NCI-H2081 (cell line): Measurements from ENCODE around the gene STK4.

Experiments
- DNase-seq, 2 experiments: peaks; one replicate each; lab custom pipeline; 2025; lab: John Stamatoyannopoulos, UW

STK4 gene

DNA sequence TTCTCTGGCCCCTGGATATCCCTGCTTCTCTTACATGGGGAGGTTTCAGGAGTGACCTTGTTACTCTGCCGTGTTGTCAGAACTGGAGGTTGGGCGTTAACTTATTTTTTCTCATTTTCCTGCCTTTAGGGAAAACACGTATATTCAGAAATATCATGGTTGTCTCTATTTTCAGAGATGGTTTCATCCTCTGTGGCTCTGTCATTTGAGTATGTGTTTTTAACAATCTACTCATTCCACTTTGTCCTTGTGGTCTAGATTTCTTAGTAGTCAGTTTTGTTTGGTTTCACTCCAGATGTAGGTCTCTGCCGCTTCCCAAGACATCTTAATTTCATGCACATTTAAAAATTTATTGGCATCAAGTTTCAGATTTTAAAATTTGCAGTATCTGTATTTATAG lies 88.7 kb downstream of the STK4 start:
- DNase-seq, result no peak

DNA sequence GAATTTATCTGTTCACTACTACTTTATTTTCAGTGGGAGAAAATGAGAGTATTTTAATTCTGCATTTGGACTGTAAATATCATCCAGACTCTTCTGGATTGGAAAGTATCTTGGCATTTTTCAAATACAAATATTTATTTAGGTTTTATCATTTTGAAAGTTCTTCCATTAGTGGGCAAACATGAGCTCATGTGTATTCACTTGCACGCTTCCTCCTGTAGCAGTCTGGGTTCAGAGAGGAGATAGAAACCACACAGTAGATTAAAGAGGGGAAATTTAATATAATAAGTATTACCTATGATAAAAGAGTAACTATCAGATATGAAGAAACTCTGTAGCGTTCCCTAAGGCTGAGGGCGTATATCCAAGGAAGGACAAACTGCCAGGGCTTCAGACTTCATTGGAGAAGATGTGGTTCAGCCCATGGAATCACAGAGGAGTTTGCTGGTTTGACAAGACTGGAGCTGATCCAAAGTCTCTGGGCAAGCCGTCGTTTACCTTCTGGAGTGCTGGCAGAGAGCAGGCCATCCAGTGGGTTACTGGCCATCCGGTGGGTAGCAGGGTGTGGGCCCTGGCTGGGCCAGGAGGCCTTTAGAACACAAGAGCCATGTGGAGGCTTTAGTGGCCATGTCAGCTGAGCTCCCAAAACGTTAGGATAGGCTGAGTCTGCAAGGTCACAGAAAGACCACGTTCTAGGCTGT lies 90.3 kb downstream of the STK4 start:
- no peak for DNase-seq

DNA sequence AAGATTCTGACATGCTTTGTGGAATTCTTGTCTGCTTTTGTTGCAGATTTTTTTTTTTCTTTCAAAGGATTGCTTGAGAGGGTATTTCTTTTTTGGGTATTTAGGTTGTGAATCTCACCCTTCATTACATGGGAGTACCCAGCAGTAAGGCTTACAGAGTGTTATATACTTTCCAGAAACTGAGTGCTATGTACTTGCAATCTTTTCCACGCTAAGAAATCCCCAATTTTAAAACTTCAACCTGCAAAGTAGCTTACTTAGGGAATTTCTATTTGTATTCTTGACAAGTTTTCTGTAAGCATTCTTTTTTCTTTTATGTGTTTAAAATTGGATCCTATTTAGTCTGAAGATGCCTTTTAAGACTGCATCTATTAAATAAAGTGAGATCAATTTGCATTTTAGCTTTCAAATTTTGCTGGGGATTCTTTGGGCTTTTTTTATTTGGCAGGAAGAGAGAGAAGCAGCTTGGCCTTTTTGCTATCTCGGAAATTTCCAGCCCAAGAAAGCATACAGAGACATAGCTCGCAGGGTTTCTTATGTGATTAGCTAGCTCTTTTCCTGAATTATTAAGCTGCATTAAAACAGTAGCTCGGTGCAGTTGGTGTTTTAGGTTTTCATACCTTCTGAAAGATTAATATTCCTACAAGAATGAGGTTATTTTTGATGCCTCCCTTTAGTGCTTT lies 92.0 kb downstream of the STK4 start:
- DNase-seq, result no peak

DNA sequence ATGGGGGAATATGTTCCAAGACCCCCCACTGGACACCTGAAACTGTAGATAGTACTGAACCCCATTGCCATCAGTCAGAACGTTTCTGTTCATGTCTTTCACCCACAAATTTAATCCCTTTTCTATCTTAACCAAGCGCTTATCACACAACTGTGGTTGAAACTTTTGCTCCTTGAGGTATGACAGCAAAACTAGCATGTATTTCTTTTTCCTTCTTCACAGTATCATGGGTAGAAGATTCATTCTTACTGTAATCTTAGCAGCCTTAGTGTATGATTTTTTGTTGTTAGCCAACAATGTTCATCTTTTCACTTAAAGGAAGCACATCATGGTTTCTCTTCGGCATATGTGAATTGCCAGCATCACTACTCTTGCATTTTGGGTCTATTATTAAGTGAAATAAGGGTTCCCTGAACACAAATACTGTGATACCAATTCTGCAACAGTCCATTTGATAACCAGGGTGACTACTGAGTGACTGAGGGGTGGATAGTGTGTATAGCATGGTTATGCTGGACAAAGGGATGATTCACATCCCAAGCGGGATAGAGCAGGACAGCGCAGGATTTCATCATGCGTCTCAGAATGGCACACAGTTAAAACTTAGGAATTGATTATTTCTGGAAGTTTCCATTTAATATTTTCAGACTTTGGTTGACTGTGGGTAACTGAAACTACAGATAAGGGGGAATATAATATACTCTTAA lies 92.9 kb downstream of the STK4 start:
- DNase-seq, result no peak

DNA sequence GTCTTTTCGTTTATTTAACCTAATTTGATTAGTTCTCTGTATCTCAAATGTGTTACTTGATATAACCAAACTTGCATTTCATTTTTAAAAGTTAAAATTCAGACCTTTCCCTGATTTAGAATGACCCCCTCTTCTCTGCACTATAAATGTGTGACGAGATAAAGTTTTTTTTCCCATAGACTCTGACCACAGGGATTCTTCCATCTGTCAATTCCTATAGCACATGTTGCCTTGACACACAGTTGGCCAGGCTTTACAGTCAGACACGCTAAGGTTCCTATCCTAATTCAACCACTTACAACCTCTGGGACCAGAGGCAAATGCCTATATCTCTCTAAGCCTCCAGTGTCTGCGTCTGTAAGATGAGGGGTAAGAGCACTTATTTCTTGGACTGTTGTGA lies 94.0 kb downstream of the STK4 start:
- no peak for DNase-seq

DNA sequence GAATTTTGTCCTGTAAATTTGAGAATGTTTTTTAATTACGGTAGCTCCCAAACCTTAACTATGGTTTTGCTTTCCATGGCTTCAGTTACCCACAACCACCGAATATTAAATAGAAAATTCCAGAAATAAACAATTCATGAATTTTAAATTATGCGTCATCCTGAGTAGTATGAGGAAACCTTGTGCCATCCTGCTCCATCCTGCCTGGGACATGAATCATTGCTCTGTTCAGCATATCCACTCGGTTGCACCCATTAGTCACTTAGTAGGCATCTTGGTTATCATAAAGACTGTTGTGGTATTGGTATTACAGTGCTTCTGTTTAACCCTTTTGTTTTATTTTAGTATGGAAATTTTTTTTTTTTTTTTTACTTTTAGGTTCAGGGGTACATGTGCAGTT lies 94.9 kb downstream of the STK4 start:
- no peak for DNase-seq

DNA sequence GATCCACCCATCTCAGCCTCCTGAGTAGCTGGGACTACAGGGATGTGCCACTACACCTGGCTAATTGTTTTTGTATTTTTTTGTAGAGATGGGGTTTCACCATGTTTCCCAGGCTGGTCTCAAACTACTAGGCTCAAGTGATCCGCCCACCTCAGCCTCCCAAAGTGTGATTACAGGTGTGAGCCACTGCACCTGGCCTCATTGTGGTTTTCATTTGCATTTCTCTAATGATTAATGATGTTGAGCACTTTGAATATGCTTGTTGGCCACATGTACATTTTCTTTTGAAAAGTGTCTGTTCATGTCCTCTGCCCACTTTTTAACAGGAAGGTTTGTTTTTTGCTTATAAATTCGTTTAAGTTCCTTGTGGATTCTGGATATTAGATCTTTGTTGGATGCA lies 96.8 kb downstream of the STK4 start:
- peak in 1 of 2 experiments; percentile 28 for DNase-seq

- no peak for DNase-seq
These were observed 98.5 kb downstream of the STK4 start for GRCh38 chr20:45064812-45065211.

- no peak for DNase-seq
These were observed 100.1 kb downstream of the STK4 start for GRCh38 chr20:45066372-45066771.

- DNase-seq, result no peak
These were observed 100.8 kb downstream of the STK4 start for GRCh38 chr20:45067087-45067486.

GRCh38 chr20:45067558-45067957 lies 101.2 kb downstream of the STK4 start:
- no peak for DNase-seq

DNA sequence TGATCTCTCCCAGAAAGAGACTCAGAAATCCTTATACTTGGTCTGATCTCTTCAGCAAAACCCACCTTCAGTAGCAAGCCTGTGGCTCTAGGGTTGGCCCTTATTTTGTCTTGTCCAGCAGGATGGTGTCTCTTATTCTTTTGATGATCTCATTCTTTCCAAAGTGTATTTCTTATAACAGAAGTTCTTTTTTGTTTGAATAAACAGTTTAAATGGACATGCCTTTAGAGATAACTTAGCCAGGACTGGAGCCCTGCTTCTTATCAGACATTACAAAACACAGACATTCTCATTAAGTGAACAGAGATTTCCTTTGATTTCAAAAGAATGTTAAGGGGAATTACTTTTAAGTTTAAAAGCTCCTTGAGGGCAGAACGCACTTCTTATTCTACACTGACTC lies 102.9 kb downstream of the STK4 start:
- no peak for DNase-seq

- no peak for DNase-seq
These were observed 104.8 kb downstream of the STK4 start for GRCh38 chr20:45070932-45071632.

- no peak for DNase-seq
These were observed 105.8 kb downstream of the STK4 start for GRCh38 chr20:45072066-45072465.

DNA sequence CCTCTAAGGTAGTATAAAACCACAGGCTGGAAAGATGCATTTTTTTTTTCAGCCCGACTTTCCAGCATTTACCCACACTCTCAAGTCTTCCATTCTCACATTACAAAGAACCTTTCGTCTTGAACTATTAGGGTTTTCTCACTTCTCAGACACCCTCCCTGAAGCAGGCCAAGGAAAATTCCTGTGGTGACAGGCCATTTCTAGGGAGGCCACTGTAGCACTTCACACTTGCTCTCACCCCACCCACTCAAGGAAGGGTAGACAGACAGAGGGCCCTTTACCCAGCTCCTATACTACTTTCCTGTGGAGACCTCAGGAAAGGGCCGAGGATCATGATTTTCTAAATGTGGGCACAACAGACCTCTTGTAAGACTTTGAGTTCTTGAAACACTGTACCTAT lies 106.9 kb downstream of the STK4 start:
- DNase-seq, result no peak

DNA sequence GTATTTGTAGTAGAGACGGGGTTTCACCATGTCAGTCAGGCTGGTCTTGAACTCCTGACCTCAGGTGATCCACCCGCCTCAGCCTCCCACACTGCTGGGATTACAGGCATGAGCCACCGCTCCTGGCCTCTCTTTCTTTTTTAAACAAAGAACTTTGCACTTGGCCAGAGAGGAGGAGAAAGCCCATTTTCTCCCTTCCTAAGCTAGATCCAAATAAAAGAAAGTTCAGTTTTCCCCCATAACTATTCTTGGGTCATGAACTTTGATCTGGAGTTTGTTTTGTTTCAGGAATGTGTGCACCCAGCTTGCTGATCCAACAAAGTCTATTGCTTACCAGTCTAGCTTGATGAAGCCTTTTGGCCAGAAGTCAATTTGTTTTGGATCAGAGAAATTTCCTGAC lies 111.2 kb downstream of the STK4 start:
- DNase-seq, result no peak

- DNase-seq, result no peak
These were observed 114.7 kb downstream of the STK4 start for GRCh38 chr20:45080867-45081624.

- no peak for DNase-seq
These were observed 116.2 kb downstream of the STK4 start for GRCh38 chr20:45082468-45082867.

- DNase-seq, result no peak
These were observed 116.8 kb downstream of the STK4 start for GRCh38 chr20:45083127-45083526.

DNA sequence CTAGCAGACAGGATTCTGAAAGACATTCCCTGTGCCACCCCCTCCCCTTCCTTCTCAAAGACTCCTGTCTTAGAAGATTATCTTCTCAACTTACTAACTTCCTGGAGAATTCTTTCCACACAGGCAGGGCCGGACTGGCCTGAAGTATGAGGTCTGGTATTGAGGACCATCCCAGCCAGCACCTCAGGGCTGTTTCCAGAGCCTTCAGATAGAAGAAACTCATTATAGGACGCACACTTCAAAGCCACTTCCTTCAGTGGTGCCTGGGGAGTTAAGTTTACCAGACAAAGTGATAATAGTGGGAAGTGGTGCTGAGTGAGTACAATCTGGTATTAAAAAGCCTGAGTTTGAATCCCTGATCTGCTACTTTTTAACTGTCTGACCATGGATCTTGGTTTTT lies 119.0 kb downstream of the STK4 start:
- DNase-seq, result no peak

DNA sequence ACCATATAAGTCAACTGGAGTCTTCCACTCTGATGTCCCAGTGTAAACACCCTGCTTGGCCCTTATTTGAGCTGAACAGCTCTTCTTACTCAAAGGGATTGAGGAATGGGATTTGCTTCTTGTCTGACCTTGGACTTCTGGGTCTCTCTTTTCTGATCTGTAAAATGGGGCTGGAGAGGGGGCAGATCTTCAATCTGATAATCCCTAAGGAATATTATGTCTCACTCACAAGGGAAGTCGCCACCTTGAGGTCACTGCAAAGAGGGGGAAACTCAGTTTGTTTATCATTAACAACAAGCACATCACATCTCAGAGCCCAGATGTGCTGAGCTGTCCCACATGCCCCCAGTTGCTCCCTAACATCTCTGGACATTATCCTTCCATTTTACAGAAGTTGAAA lies 119.6 kb downstream of the STK4 start:
- DNase-seq, result no peak
